HEK293T (cell line): ENCODE measurements around the gene COX6B1.

Experiments used
- CTBP1 ChIP-seq: fragments of 450-650 bp; IDR thresholded peaks from 2 replicates; pipeline ENCODE4 v1.6.1; 2016; ENCODE audit warnings: borderline replicate concordance
- FOXM1 ChIP-seq: fragments of 450-650 bp; IDR thresholded peaks from 2 replicates; pipeline ENCODE4 v1.6.1; 2017; ENCODE audit warnings: mild to moderate bottlenecking, borderline replicate concordance
- NFRKB ChIP-seq: fragments of 450-650 bp; IDR thresholded peaks from 2 replicates; pipeline ENCODE4 v1.6.1; 2016; ENCODE audit warnings: mild to moderate bottlenecking, moderate library complexity
- PKNOX1 ChIP-seq: fragments of 450-650 bp; IDR thresholded peaks from 2 replicates; pipeline ENCODE4 v1.6.1; 2016
- SP1 ChIP-seq: fragments of 450-650 bp; IDR thresholded peaks from 2 replicates; pipeline ENCODE4 v1.6.1; 2017

- TF ChIP-seq FOXM1 (no peak), NFRKB (no peak), PKNOX1 (no peak), CTBP1 (no peak), SP1 (no peak)
These were observed 39.9 kb upstream of the COX6B1 start for GRCh38 chr19:35608251-35608650.
